Epithelial cell of proximal tubule (primary cell): Measurements from ENCODE around the gene ATXN7L3. TPM values are rescaled to one million over a fixed set of nuclear protein-coding genes. Genes with fewer than 3 reads are reported as not detected.

Source experiments
- DNase-seq: peaks from one replicate; pipeline ENCODE4 v3.0.0-alpha.2; 2011; ENCODE audit warnings: low read depth
- H3K4me3 ChIP-seq: 2 replicates; pipeline ENCODE4 v1.5.1; 2011; ENCODE audit warnings: low read depth, mild to moderate bottlenecking, low read length
- total RNA-seq: library from RNA; depleted of rRNA; stranded (reverse); fragments of >200 nt; gene quantifications from 2 replicates; pipeline ENCODE4 v1.2.3, GENCODE V29; 2015
- TF ChIP-seq, protein P1 (sequence below): conservative IDR thresholded peaks from 2 replicates; pipeline ENCODE4 v1.5.1; 2012; ENCODE audit warnings: low read depth, mild to moderate bottlenecking, low read length

Gene ATXN7L3
- total RNA-seq, 1 donor from 2014 or later: 40.2 TPM

GRCh38 chr17:44183024-44183423 lies 16.7 kb downstream of the ATXN7L3 start:
- no peak for DNase-seq
- H3K4me3 ChIP-seq: no peak overlapping the region
- TF ChIP-seq, protein P1, sequence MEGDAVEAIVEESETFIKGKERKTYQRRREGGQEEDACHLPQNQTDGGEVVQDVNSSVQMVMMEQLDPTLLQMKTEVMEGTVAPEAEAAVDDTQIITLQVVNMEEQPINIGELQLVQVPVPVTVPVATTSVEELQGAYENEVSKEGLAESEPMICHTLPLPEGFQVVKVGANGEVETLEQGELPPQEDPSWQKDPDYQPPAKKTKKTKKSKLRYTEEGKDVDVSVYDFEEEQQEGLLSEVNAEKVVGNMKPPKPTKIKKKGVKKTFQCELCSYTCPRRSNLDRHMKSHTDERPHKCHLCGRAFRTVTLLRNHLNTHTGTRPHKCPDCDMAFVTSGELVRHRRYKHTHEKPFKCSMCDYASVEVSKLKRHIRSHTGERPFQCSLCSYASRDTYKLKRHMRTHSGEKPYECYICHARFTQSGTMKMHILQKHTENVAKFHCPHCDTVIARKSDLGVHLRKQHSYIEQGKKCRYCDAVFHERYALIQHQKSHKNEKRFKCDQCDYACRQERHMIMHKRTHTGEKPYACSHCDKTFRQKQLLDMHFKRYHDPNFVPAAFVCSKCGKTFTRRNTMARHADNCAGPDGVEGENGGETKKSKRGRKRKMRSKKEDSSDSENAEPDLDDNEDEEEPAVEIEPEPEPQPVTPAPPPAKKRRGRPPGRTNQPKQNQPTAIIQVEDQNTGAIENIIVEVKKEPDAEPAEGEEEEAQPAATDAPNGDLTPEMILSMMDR: no peak

DNA sequence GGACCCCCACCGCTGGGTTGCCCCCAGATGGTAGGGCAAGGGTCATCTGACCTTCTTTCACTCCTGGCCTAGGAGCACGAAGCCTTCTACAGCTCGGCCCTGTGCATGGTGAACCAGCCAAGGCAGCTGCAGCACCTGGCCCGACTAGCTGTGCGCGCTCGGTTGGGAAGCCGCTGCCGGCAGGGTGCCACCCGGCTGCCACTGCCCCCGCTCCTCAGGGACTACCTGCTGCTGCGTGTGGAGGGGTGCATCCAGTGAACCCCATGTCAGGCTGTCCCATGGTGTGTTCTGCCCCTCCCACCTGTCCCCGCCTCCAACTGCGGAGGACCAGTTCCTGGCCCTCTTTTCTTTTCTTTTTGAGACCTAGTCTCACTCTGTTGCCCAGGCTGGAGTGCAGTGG lies 21.6 kb downstream of the ATXN7L3 start:
- no peak overlapping the region for H3K4me3 ChIP-seq
- no peak for DNase-seq
- TF ChIP-seq, protein P1: no peak

DNA sequence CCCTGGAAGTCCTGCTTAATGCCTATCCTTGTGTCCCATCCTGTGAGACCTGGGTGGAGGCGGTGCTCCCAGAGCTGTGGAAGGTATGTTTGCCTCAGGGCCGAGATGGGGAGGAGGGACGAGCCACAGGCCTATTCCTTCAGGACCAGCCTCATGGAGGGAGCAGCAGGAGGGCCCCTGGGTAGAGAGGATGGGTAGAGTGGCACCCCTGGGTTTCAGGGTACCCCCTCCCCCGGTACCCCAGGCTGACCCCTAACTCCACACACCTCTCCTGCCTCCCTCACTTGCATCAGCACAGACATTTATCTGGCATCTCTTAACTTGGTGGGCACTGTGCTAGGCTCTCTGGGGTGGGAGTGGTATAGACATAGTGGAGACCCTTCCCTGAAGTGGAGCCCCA lies 22.0 kb downstream of the ATXN7L3 start:
- TF ChIP-seq, protein P1: no peak
- DNase-seq: no peak
- H3K4me3 ChIP-seq: no peak overlapping the region

DNA sequence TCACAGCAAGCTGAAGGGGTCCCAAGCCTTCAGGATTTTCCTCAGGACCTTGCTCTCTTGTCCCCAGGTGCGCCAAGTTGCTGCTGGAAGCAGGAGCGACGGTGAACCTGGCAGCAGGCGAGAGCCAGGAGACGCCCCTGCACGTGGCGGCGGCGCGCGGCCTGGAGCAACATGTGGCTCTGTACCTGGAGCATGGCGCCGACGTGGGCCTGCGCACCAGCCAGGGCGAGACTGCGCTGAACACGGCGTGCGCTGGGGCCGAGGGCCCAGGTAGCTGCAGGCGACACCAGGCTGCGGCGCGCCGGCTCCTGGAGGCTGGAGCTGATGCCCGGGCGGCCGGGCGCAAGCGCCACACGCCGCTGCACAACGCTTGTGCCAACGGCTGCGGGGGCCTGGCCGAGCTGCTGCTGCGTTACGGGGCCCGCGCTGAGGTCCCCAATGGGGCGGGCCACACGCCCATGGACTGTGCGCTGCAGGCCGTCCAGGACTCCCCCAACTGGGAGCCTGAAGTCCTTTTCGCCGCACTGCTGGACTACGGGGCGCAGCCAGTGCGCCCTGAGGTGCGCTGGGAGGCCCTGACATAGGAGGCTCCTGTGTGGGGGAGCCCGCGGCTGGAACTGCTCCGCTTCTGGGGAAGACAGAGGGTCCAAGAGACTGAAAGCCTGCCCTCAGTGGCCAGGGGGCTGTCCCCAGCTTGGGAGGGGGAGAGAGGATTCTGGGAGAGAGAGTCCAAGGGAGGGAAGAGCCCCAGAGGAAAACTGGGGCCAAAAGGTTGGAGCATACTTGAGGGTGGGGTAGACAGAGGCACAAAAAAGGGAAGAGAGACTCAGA lies 22.8 kb downstream of the ATXN7L3 start:
- DNase-seq: no peak
- no peak overlapping the region for H3K4me3 ChIP-seq
- TF ChIP-seq, protein P1: no peak

DNA sequence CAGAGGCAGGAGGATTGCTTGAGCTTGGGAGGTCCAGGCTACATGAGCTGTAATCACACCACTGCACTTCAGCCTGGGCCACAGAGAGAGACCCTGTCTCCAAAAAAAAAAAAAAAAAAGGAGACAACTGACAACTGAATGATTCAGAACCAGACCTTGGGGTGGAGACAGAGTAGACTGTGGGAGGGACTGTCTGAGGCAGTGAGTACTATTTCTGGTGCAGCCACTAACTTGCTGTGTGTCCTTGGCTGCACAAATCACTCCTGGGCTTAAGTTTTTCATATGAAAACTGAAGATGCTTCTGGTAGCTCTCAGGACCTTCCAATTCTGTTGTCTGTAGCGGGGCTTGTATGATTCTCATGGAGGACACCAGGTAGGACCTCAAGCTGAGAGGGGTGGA lies 23.4 kb downstream of the ATXN7L3 start:
- TF ChIP-seq, protein P1: no peak
- no peak overlapping the region for H3K4me3 ChIP-seq
- DNase-seq: no peak

DNA sequence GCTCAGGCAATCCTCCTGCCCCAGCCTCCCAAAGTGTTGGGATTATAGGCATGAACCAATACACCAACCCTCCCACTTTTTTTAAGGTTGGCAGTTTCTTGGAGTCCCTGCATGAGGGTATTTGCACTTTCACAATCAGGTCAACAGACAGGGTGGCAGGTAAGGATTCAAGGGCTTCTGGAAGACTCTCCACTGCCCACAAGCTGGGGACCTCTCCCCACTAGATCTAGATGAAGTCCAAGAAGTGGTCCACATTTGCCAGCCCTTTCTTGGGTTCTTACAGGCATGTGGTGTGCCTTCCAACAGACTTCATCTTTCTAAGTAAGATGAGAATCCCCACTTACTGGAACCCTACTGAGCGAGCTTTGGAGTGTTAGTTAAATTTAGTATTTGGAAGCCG lies 25.3 kb downstream of the ATXN7L3 start:
- H3K4me3 ChIP-seq: no peak overlapping the region
- DNase-seq: no peak
- TF ChIP-seq, protein P1: no peak

DNA sequence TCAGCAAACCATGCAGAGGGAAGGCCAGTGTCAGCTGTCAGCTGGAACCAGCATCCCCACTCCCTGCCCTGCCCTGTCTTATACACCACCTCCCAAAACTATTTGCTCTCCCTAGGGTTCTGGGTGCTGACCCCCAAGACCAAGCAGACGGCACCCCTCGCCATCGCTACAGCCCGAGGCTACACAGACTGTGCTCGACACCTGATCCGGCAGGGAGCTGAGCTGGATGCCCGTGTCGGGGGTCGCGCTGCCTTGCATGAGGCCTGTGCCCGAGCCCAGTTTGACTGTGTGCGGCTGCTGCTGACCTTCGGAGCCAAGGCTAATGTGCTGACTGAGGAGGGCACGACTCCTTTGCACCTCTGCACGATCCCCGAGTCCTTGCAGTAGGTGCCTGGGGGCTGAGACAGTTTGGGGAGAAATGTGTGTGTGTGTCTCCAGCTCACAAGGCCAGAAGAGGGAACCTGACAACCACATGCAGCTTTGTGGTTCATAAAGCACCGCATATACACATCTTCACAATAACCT lies 27.7 kb downstream of the ATXN7L3 start:
- TF ChIP-seq, protein P1: no peak
- no peak for DNase-seq
- no peak overlapping the region for H3K4me3 ChIP-seq
